ENCODE measurements around the gene IGLL5. TPM values are rescaled to one million over a fixed set of nuclear protein-coding genes. Genes with fewer than 3 reads are reported as not detected.
"Not testable (repeated sequence)": the region's sequence is repeated elsewhere in the genome, so short reads cannot be mapped to it uniquely, and the experiment has no call there.

The IGLL5 gene
- total RNA-seq, 1 donor from 2014 or later: not detected

DNA sequence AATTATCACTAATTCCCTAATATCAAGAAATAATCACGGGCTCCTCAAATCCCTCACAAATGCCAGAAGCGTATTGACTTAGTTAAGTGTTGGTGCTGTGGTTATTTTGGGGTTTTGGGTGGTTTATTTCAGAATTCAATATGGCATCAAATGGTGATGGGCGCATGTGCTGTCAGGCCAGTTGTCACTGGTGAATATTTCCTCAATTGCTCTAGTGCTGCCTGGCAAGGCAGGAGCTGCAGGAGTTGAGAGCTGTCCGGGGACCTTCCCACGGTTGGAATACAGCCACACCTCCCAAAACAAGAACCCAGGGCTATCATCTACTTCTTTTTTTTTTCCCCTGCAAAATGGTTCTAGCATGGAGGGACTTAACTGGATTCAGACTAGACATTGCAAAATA is 10.3 kb downstream of the IGLL5 start:
- TF ChIP-seq, protein P1, sequence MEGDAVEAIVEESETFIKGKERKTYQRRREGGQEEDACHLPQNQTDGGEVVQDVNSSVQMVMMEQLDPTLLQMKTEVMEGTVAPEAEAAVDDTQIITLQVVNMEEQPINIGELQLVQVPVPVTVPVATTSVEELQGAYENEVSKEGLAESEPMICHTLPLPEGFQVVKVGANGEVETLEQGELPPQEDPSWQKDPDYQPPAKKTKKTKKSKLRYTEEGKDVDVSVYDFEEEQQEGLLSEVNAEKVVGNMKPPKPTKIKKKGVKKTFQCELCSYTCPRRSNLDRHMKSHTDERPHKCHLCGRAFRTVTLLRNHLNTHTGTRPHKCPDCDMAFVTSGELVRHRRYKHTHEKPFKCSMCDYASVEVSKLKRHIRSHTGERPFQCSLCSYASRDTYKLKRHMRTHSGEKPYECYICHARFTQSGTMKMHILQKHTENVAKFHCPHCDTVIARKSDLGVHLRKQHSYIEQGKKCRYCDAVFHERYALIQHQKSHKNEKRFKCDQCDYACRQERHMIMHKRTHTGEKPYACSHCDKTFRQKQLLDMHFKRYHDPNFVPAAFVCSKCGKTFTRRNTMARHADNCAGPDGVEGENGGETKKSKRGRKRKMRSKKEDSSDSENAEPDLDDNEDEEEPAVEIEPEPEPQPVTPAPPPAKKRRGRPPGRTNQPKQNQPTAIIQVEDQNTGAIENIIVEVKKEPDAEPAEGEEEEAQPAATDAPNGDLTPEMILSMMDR (conservative IDR thresholded peaks at IDR 0.05; ENCODE audit: low read depth, low read length): no peak

GRCh38 chr22:22898411-22898950 is 10.9 kb downstream of the IGLL5 start:
- not testable (repeated sequence) for DNase-seq (ENCODE audit: low read depth); H3K4me3 ChIP-seq (ENCODE audit: low read depth, low read length)

More for the DNA sequence above, 10.3 kb downstream of the IGLL5 start:
- H3K4me3 ChIP-seq (ENCODE audit: low read depth, low read length): no peak overlapping the region
- DNase-seq (ENCODE audit: low read depth): no peak

- not testable (repeated sequence) for H3K4me3 ChIP-seq (ENCODE audit: low read depth, low read length); DNase-seq (ENCODE audit: low read depth)
Measured at GRCh38 chr22:22899342-22900080, 11.9 kb downstream of the IGLL5 start.

- not testable (repeated sequence) for H3K4me3 ChIP-seq (ENCODE audit: low read depth, low read length); DNase-seq (ENCODE audit: low read depth)
Measured at GRCh38 chr22:22900527-22901205, 13.1 kb downstream of the IGLL5 start.

- TF ChIP-seq, protein P1 (conservative IDR thresholded peaks at IDR 0.05; ENCODE audit: low read depth, low read length): no peak
- no peak for DNase-seq (ENCODE audit: low read depth)
Measured at GRCh38 chr22:22901578-22902218, 14.1 kb downstream of the IGLL5 start.

GRCh38 chr22:22902247-22903001 is 14.8 kb downstream of the IGLL5 start:
- TF ChIP-seq, protein P1 (conservative IDR thresholded peaks at IDR 0.05; ENCODE audit: low read depth, low read length): no peak
- DNase-seq (ENCODE audit: low read depth): no peak

More at GRCh38 chr22:22901578-22902218, 14.1 kb downstream of the IGLL5 start:
- H3K4me3 ChIP-seq (ENCODE audit: low read depth, low read length): no peak overlapping the region

GRCh38 chr22:22903355-22903777 is 15.8 kb downstream of the IGLL5 start:
- no peak for DNase-seq (ENCODE audit: low read depth)
- H3K4me3 ChIP-seq (ENCODE audit: low read depth, low read length): no peak overlapping the region
- TF ChIP-seq, protein P1 (conservative IDR thresholded peaks at IDR 0.05; ENCODE audit: low read depth, low read length): no peak

More at GRCh38 chr22:22902247-22903001, 14.8 kb downstream of the IGLL5 start:
- no peak overlapping the region for H3K4me3 ChIP-seq (ENCODE audit: low read depth, low read length)

- H3K4me3 ChIP-seq (ENCODE audit: low read depth, low read length); DNase-seq (ENCODE audit: low read depth): not testable (repeated sequence)
Measured at GRCh38 chr22:22903781-22904192, 16.2 kb downstream of the IGLL5 start.

GRCh38 chr22:22904736-22905135 is 17.1 kb downstream of the IGLL5 start:
- DNase-seq (ENCODE audit: low read depth); H3K4me3 ChIP-seq (ENCODE audit: low read depth, low read length): not testable (repeated sequence)

- DNase-seq (ENCODE audit: low read depth); H3K4me3 ChIP-seq (ENCODE audit: low read depth, low read length): not testable (repeated sequence)
Measured at GRCh38 chr22:22906391-22906790, 18.8 kb downstream of the IGLL5 start.

Data from epithelial cell of proximal tubule (primary cell).